Activated T-helper 2 cell treated with anti-CD3 and anti-CD28 coated beads, Interferon-gamma antibody, Interleukin-2, Interleukin-4, amounts not matched to agents 10 μg/mL and 5 μg/mL and 100 μg/mL, durations not matched to agents 14 hours and 24 hours and 36 hours (primary cell): ENCODE measurements around the gene CRMP1. TPM values are rescaled to one million over a fixed set of nuclear protein-coding genes. Genes with fewer than 3 reads are reported as not detected.

ENCODE experiments used
- DNase-seq: peaks from one replicate; pipeline ENCODE4 v3.0.0; 2021; ENCODE audit warnings: low spot score
- H3K27ac Mint-ChIP-seq: one replicate; pipeline ENCODE4 v1.8.0; 2021; ENCODE audit warnings: mixed read lengths
- H3K27me3 Mint-ChIP-seq: one replicate; pipeline ENCODE4 v1.8.0; 2021; ENCODE audit warnings: low read depth, mixed read lengths
- H3K36me3 Mint-ChIP-seq: one replicate; pipeline ENCODE4 v1.8.0; 2021; ENCODE audit warnings: low read depth, mixed read lengths
- H3K4me1 Mint-ChIP-seq: one replicate; pipeline ENCODE4 v1.8.0; 2021; ENCODE audit warnings: low read depth, mixed read lengths
- H3K4me3 Mint-ChIP-seq: one replicate; pipeline ENCODE4 v1.8.0; 2021; ENCODE audit warnings: low read depth, mild to moderate bottlenecking, moderate library complexity, mixed read lengths
- H3K9me3 Mint-ChIP-seq: one replicate; pipeline ENCODE4 v1.8.0; 2021; ENCODE audit warnings: mixed read lengths
- intact Hi-C: fragments of 100-400 bp; cut with micrococcal nuclease; formaldehyde crosslinking; loops from one replicate; pipeline ENCODE4 v1.15.1; 2023
- total RNA-seq: library from RNA; stranded (reverse); gene quantifications from 2 replicates; pipeline ENCODE4 v1.2.3, GENCODE V29; 2022

CRMP1 gene
- total RNA-seq, 1 donor from 2014 or later: 0.07 TPM

DNA sequence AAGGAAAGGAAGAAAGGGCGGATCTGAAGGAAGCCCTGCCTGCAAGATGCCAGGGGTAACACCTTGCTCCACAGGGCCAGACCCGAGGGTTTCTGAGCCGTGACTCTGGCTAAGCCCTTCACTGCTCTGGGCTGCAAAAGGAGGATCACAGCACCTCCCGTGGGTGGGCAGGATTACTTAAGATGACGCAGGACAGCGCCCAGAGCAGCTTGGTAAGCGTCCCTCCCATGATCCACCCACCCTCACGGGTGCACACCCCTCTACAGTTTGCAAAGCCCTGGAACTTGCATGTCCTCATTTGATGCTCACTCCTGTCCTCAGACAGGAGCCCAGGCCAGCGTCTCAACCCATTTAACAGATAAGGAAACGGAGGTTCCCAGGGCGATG is 64.9 kb downstream of the CRMP1 start:
- Mint-ChIP-seq H3K36me3 (no peaks in the 10 kb centered on the region), H3K9me3 (no peaks in the 10 kb centered on the region), H3K4me3 (no peak overlapping the region), H3K4me1 (peaks cover 30% of the 10 kb centered on the region), H3K27ac (no peak overlapping the region), H3K27me3 (peaks cover 8% of the 10 kb centered on the region)
- intact Hi-C loops: no loop called here
- no peak for DNase-seq

DNA sequence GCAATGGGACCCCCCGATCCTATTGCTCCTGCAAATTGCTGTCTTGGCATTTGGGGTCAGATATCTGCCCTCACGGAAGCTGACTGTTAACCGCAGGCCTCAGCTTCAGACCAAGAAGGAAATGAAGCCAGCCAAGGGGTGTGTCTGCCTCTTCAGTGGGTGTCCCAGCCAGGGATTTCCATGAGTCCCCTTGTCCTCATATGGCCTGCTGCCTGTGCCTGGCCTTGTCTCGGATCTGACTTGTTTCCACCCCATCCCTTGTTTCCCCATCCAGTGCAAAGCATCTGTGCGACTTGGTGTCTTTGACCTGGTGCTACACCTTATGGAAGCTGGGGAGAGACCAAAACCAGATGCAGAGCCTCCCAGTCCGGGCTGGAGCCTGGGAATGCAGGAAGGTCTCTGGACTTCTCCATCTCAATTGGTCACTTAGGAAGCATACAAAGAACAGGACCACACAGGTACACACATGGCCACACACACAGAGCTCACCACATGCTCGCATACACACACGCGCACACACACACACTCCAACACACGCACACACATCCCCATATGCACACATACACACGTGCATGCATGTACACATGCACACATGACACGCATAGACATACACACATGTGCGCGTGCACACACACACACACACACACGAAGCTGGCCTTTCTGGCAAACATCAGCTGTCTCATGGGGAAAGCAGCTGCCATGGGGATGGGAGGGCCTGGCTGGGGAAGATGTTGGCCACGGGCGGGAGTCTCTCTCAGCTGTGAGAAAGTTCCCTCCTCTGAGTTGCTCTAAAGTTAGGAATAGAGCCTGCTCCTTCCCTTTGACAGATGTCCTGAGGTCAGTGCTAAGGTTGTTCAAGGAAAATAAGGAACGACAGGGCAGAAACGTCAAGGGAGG is 65.5 kb downstream of the CRMP1 start:
- Mint-ChIP-seq H3K27ac (no peak overlapping the region), H3K4me1 (peaks cover 35% of the 10 kb centered on the region), H3K36me3 (no peaks in the 10 kb centered on the region), H3K9me3 (no peaks in the 10 kb centered on the region), H3K4me3 (no peak overlapping the region), H3K27me3 (peaks cover 8% of the 10 kb centered on the region)
- DNase-seq: no peak
- intact Hi-C loops: no loop called here

DNA sequence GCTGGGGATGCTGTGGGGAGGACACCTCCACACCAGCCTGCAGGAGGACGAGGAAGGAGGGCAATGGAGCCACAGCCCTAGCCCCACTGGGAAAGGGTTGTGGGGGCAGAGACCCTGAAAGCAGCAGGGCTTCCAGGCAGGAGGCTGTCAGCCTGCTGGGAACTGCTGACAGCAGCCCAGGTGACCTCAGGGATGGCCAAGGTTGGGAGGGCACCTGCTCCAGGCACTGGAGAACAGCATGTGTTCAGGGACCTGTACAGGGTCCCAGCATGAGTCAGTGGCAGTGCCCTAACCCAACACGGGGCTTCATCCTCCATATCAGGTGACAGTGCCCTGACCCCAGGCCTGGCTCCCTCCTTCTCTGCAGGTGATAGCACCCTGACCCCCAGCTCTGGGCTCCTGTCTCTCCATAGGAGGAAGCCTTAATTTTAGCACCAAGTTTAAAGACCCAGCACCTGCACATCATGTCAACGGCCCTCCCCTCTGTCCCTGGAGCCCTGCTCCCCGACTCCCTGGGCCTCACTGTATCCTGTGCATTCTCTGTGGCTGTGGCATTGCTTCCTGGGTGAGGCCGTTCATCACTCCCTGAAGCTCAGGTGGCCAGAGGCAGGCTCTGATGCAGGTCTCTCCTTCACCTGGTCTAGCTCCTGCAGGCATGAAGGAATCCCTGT is 66.3 kb downstream of the CRMP1 start:
- Mint-ChIP-seq H3K27me3 (peaks cover 5% of the 10 kb centered on the region), H3K36me3 (no peaks in the 10 kb centered on the region), H3K27ac (no peak overlapping the region), H3K4me1 (peaks cover 35% of the 10 kb centered on the region), H3K9me3 (no peaks in the 10 kb centered on the region), H3K4me3 (no peak overlapping the region)
- intact Hi-C loops: no loop called here
- no peak for DNase-seq

DNA sequence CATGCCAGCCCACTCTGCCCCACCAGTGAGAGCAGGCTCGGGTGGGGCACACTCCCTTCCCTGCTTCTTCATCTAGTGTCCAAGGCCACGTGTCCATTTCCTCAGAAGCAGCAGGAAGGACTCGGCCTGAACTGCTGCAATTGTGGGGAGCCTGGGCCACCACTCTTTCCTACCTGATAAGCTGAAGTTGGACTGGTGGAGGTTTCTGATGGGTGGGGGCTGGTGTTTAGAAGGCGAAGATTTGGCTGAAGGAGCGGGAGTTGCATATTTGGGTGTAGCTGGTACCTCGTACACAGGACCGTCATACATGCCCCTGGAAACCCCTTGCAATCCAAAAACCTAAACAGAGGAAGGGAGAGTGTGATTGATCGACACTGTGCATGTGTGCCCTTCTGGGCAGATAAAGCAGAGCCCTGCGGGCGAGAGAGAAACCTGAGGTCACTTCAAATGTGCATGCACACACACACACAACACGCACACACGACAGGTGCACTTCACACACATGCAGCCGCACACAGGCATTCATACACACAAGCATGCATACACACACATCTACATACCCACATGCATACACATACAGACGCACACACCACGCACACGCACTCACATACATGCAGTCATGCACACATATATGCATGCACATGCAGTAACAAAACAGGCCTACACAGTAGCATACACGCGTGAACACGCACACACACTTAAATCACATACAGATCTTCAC is 67.4 kb downstream of the CRMP1 start:
- Mint-ChIP-seq H3K36me3 (no peaks in the 10 kb centered on the region), H3K4me1 (peaks cover 35% of the 10 kb centered on the region), H3K27ac (no peak overlapping the region), H3K27me3 (peaks cover 5% of the 10 kb centered on the region), H3K9me3 (no peaks in the 10 kb centered on the region), H3K4me3 (no peak overlapping the region)
- DNase-seq: no peak
- intact Hi-C loops: no loop called here

DNA sequence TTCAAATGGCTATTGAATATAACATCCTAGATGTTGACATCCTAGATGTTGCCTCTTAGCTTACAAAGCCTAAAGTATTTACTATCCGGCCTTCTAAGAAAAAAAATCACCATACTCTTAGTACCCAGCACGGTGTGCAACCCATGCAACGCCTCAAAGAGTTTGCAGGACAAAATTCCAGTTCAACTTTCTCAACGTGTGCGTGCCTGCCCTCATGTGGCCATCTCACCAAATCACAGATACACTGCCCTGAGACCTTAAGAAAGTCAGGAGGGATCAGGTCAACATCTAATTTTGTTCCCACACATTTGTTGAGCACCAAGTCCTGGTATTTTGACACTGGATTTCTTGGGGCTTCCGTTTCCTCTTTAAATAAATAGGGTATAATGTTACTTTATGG is 68.3 kb downstream of the CRMP1 start:
- H3K27me3 Mint-ChIP-seq: no peaks in the 10 kb centered on the region
- no peaks in the 10 kb centered on the region for H3K36me3 Mint-ChIP-seq
- no peaks in the 10 kb centered on the region for H3K9me3 Mint-ChIP-seq
- no peak overlapping the region for H3K27ac Mint-ChIP-seq
- DNase-seq: no peak
- intact Hi-C loops: no loop called here
- peaks cover 35% of the 10 kb centered on the region for H3K4me1 Mint-ChIP-seq
- H3K4me3 Mint-ChIP-seq: no peak overlapping the region

DNA sequence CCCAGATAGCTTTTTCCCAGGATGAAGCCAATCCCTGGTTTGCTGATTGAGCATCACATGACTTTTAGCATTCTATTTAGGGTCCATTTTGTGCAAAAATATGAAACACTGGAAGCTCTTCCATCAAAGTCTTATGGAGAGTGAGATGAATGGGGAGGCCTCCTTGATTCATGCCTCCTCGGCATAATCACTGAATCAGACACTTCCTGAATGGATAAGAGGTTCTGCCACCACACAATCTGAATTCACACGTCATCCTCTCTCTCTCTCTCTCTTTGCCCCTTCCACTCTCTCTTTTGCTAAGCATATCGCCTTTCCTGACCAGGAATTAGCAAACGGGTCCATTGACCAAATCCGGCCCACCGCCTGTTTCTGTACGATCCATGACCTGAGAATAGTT is 68.7 kb downstream of the CRMP1 start:
- intact Hi-C loops: no loop called here
- Mint-ChIP-seq H3K4me3 (no peak overlapping the region), H3K36me3 (no peaks in the 10 kb centered on the region), H3K27me3 (no peaks in the 10 kb centered on the region), H3K27ac (no peak overlapping the region), H3K9me3 (no peaks in the 10 kb centered on the region), H3K4me1 (peaks cover 35% of the 10 kb centered on the region)
- no peak for DNase-seq

DNA sequence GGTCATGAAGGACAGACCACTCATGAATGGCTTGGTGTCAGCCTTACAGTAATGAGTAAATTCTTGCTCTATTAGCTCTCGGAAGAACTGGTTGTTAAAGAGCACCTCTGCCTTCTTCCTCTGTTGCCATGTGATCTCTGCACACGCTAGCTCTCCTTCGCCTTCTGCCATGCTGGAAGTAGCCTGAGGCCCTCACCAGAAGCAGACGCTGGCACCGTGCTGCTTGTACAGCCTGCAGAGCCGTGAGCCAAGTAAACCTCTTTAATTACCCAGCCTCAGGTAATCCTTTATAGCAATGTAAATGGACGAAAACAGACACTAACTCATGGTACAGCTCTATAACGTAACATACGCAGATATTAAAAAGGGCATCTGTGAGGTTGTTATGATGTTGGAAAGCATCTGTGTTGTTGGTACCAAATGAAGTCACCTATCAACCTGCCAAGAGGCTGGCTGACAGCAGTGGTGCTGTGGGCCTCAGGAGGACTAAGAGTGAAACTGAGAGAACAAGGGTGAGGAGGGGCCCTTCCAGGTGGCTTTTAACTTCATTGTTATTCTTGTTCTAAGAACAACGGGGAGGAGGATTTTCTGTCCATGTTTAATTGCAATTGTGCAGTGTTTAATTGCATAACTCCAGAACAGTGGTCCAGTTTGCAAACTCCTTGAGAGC is 69.2 kb downstream of the CRMP1 start:
- Mint-ChIP-seq H3K4me1 (peaks cover 35% of the 10 kb centered on the region), H3K27me3 (no peaks in the 10 kb centered on the region), H3K4me3 (no peak overlapping the region), H3K27ac (peak overlapping the region; percentile 7), H3K9me3 (no peaks in the 10 kb centered on the region), H3K36me3 (no peaks in the 10 kb centered on the region)
- no peak for DNase-seq
- intact Hi-C loops: no loop called here

DNA sequence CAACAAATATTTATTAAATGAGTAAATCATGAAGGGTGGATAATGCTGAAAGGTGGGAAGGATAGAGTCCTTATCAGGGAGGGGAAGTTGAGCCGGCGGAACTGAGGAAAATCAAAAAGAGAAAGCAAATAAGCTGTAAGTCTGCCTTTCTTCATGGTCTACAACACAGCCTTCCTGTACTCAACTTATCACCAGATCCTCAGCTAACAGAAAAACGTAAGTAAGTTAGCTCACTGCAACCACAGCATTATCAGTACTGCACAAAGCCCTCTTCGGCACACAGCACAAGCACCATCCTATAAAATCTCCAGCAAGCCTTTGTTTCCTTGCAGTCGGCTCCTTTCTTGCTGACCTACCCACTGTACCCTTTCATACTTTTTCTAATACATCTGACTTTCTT is 70.3 kb downstream of the CRMP1 start:
- Mint-ChIP-seq H3K27me3 (no peaks in the 10 kb centered on the region), H3K4me1 (peaks cover 33% of the 10 kb centered on the region), H3K27ac (no peak overlapping the region), H3K9me3 (no peaks in the 10 kb centered on the region), H3K36me3 (no peaks in the 10 kb centered on the region), H3K4me3 (no peak overlapping the region)
- no peak for DNase-seq
- intact Hi-C loops: no loop called here

DNA sequence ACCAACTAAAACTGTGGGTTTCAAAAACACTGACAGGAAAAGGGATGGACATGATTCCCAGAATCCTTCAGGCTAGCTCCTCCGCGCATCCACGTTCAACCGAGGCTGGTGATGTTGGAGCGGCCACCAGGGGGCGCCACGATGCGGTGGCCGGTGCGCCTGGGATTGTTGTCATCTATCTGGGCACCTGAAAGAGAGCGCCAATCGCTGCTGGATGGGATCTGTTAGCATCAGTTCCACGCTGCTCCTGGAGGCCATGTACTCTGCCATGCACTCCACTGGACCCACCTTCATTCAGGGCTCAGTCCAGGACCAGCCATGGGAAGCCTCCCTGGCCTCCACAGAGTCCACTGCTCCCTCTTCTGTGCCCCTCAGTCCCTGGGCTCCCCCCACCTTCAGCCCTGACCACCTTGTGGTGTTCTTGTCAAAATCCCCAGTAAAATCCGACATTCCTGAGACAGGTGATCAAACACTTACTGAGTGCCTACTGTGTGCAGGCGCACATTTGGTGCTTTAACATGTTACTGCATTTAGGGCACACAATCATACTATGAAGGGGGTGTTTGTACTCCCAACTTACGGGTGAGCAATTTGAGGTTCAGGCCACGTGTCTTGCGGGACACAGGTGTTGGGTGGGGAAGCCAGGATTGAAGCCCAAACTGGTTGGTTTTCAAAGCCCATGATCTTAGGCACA is 71.1 kb downstream of the CRMP1 start:
- peaks cover 25% of the 10 kb centered on the region for H3K4me1 Mint-ChIP-seq
- no peaks in the 10 kb centered on the region for H3K36me3 Mint-ChIP-seq
- H3K4me3 Mint-ChIP-seq: no peak overlapping the region
- intact Hi-C loops: no loop called here
- H3K27me3 Mint-ChIP-seq: no peaks in the 10 kb centered on the region
- DNase-seq: no peak
- no peaks in the 10 kb centered on the region for H3K9me3 Mint-ChIP-seq
- no peak overlapping the region for H3K27ac Mint-ChIP-seq

DNA sequence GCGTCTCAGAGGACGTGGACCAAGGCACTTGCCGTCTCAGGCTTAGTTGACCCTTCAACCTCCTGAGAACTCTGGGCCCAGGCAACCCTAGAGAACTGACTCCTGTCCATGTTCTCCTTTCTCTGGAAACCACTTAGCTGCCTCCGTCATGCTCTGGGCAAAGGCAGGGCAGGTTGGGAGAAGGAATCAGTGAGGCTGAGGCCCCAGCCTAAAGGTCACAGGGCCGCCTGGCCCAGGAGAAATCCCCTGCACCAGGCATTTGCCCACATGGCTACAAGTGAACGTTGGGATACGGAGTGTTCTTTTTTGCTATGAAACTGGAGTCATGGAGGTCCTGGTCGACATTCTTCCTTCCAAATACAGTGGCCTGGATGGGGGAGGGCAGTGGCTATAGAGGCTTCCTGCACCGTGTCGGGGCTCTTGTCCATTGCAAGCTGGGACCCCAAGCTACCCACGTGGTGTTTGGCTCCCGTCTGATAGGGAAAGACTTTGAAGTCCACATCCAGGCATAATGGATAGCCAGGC is 76.0 kb downstream of the CRMP1 start:
- H3K4me1 Mint-ChIP-seq: no peaks in the 10 kb centered on the region
- H3K36me3 Mint-ChIP-seq: no peaks in the 10 kb centered on the region
- H3K27me3 Mint-ChIP-seq: no peaks in the 10 kb centered on the region
- no peaks in the 10 kb centered on the region for H3K9me3 Mint-ChIP-seq
- H3K27ac Mint-ChIP-seq: no peak overlapping the region
- intact Hi-C loops: no loop called here
- H3K4me3 Mint-ChIP-seq: no peak overlapping the region
- DNase-seq: no peak

DNA sequence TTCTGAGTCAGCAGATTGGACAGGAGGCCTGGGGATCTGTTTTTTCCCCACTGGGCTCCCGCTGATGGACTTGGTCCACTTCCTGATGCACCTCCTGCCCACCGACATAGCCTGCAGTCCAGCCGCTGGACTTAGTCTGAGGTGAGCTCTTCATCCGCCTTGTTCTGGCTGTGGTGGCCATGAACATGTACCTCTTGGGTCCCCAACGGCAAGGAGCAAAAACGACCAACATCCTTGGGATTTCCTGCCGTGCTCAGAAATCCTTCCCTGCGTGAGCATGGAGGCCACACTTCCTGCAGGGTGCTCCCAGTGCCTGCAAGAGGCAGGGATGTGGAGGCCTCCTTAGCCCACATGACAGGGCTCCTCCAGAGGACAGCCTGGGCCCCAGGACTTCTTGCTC is 76.8 kb downstream of the CRMP1 start:
- H3K27ac Mint-ChIP-seq: no peak overlapping the region
- H3K27me3 Mint-ChIP-seq: no peaks in the 10 kb centered on the region
- no peaks in the 10 kb centered on the region for H3K9me3 Mint-ChIP-seq
- intact Hi-C loops: no loop called here
- no peak for DNase-seq
- H3K36me3 Mint-ChIP-seq: no peaks in the 10 kb centered on the region
- H3K4me3 Mint-ChIP-seq: no peak overlapping the region
- no peaks in the 10 kb centered on the region for H3K4me1 Mint-ChIP-seq

DNA sequence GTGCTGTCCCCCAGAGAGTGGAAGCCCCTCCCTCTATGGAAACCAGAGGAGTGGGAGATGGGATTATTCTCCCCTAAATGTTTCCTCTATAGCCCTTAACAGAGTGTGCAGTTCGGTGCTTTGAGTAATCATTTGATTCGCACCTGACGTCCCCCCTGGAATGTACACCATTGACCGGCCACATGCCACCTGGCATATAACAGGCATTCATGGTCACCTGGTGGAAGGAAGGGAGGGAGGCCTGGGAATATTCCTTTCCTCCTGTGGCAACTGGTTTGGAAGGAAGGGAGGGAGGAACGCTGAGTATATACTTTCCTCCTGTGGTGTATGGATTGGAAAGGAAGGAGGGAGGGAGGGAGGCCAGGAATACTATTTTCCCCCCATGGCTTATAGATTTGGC is 77.2 kb downstream of the CRMP1 start:
- no peak overlapping the region for H3K27ac Mint-ChIP-seq
- no peak overlapping the region for H3K4me3 Mint-ChIP-seq
- DNase-seq: no peak
- H3K4me1 Mint-ChIP-seq: no peaks in the 10 kb centered on the region
- no peaks in the 10 kb centered on the region for H3K36me3 Mint-ChIP-seq
- no peaks in the 10 kb centered on the region for H3K27me3 Mint-ChIP-seq
- no peaks in the 10 kb centered on the region for H3K9me3 Mint-ChIP-seq
- intact Hi-C loops: no loop called here
